NB4 (cell line): ENCODE results near the gene MRS2.
"Not testable (repeated sequence)": the region's sequence is repeated elsewhere in the genome, so short reads cannot be mapped to it uniquely, and the experiment has no call there.

Experiments used
- MYC ChIP-seq: IDR thresholded peaks from 2 replicates; pipeline ENCODE4 v1.6.1; 2011; ENCODE audit warnings: low read depth, low read length
- POLR2A ChIP-seq: IDR thresholded peaks from 2 replicates; pipeline ENCODE4 v1.6.1; 2011; ENCODE audit warnings: mild to moderate bottlenecking; ENCODE audit not compliant: insufficient read length; ENCODE audit errors: extremely low read depth
- TF ChIP-seq, protein P1 (sequence below): IDR thresholded peaks from 2 replicates; pipeline ENCODE4 v1.6.1; 2011; ENCODE audit warnings: low read depth, low read length
- TF ChIP-seq, protein P2 (sequence below): IDR thresholded peaks from one replicate; pipeline ENCODE4 v1.5.1; 2012; ENCODE audit warnings: low read depth, low read length

DNA sequence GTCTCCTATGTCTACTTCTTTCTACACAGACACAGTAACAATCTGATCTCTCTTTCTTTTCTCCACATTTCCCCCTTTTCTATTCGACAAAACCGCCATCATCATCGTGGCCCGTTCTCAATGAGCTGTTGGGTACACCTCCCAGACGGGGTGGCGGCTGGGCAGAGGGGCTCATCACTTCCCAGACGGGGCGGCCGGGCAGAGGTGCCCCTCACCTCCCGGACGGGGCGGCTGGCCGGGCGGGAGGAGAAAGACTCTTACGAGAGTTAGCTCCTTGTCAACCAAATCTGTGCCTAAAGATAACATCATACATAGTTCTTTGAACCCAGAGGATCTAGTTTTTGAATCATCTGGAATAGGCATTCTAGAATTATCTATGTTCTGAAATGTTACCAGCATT, 11.8 kb downstream of the MRS2 start:
- TF ChIP-seq, protein P1, sequence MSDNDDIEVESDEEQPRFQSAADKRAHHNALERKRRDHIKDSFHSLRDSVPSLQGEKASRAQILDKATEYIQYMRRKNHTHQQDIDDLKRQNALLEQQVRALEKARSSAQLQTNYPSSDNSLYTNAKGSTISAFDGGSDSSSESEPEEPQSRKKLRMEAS = not testable (repeated sequence)
- not testable (repeated sequence) for TF ChIP-seq POLR2A, MYC
- TF ChIP-seq, protein P2, sequence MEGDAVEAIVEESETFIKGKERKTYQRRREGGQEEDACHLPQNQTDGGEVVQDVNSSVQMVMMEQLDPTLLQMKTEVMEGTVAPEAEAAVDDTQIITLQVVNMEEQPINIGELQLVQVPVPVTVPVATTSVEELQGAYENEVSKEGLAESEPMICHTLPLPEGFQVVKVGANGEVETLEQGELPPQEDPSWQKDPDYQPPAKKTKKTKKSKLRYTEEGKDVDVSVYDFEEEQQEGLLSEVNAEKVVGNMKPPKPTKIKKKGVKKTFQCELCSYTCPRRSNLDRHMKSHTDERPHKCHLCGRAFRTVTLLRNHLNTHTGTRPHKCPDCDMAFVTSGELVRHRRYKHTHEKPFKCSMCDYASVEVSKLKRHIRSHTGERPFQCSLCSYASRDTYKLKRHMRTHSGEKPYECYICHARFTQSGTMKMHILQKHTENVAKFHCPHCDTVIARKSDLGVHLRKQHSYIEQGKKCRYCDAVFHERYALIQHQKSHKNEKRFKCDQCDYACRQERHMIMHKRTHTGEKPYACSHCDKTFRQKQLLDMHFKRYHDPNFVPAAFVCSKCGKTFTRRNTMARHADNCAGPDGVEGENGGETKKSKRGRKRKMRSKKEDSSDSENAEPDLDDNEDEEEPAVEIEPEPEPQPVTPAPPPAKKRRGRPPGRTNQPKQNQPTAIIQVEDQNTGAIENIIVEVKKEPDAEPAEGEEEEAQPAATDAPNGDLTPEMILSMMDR = not testable (repeated sequence)
